GM19395 (cell line): ENCODE measurements around the gene HIVEP3.

Source experiments
- ATAC-seq: cut with Tn5 transposase; IDR thresholded peaks from one replicate; pipeline ENCODE4 v1.9.1; 2021; ENCODE audit warnings: mild to moderate bottlenecking, moderate library complexity; ENCODE audit not compliant: unreplicated experiment

Gene HIVEP3

DNA sequence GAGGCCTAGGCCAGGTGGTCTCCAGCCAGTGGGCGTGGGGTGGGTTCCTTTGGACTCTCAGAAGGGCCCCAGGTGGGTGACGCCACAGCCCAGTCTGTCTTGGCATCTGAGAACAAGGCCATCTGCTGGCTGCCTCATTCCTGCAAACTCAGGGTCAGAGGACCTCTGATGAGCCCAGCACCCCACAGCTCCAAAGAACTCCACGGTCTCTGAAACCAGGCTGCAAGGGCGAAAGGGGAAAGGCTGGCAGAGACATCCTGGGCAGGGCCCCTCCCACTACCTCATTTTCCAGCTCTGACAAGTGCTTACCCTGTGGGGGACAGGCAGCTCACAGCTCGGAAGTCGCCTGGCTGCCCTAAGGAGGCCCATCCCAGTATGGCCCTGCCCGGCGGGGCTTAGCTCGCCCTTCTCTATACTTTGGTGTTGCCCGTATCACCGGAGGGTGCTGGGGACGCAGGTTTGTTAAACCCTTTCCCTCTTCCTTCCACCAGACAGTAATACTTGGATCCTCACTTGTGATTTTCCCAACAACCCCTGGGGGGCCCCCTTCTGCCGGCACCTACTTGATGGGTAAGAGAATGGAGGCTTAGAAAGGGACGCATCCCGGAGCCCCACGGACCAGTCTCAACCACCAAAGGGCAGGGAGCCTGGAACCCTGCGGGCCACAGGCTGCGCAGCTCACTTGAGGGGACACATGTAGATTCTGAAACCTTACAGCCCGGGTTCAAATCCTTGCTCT lies 423.3 kb downstream of the HIVEP3 start:
- no peak for ATAC-seq

DNA sequence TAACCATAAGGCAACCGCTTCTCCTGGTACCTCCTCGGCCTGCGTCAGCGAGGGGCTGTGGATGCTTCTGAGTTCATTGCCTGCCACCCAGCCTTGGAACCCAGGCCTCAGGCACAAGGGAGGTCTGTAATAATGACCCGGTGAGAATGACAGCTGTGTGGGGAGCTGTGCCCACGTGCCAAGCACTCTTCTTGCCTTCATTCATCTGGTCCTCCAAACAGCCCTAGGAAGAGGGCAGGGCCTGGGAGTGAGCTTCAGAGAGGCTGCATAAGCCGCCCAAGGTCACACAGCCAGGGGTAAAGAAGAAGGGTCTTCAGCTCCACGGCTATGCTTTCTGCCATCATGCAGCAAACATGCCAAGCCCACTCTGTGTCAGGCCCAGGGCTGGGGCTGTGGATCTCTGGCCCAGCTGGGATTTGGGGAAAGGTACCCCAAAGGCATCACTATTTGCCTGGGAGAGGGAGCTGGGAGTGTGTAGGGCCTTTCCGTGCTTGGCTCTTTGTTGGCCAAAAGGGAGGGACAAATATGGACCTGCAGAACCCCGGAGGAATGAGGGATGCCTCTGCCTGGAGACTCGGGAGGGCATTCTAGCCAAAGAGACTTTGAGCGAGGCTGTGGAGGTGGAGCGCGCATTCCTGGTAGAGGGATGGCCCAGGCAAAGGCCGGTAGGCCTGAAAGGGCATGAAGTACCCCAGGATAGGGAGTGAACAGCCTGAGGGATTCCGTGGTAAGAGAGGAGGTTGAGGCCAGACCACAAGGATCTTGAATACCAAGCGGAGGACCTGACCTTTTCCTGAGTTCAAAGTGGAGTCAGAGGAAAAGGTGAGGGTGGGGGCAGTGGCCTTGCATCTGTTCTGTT lies 424.1 kb downstream of the HIVEP3 start:
- no peak for ATAC-seq

DNA sequence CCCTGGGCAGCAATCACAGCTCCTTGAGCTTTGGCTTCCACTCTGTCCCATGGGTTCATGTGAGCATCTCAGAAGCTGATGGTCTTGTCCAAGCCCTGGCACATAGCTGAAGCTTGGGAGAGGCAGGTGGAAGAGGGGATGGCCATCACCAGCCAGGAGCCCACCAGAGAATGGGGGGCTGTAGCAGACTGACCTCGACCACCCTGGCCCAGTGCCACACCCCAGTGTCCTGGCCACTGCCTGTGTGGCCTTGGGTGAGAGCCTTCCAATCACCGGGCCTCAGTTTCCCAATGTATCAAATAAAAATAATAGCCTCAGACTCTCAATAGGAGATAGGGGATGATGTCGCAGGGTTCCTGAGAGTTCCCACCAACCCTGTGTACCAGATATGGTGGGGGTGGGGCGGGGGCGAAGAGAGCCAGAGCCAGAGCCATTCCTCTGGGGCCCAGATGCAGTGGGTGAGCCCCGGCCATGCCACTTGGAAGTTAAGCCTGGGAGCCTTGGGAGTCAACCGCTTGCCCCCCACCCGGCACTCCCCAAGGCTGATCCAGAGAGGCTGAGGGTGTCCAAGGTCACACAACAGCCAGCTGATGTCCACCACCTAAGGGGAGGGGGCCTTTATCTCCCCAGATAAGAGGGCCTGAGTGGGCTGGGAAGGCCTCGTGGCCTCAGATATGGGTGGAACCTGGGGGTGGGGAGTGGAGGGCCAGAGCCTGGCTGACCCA lies 424.9 kb downstream of the HIVEP3 start:
- ATAC-seq: no peak

DNA sequence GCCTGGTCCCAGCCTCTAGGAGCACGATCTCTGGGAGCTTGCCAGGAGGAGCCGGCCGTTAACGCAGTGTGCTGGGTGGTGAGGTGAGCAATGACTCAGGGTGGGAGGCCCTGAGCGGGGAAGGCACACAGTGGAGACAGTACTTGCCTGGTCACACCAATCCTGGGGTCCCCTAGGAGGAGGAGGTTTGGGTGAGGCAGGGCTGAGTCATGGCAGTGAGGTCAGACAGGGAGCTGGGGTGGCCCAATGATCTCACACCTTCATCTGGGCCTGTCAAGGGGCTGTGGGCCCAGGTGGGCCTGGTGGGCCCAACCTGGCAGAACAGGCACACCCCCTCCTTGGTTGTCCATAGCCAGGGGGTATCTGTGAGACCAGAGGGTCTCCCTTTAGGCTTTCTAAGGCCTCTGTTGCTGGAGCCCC lies 425.6 kb downstream of the HIVEP3 start:
- ATAC-seq: no peak

DNA sequence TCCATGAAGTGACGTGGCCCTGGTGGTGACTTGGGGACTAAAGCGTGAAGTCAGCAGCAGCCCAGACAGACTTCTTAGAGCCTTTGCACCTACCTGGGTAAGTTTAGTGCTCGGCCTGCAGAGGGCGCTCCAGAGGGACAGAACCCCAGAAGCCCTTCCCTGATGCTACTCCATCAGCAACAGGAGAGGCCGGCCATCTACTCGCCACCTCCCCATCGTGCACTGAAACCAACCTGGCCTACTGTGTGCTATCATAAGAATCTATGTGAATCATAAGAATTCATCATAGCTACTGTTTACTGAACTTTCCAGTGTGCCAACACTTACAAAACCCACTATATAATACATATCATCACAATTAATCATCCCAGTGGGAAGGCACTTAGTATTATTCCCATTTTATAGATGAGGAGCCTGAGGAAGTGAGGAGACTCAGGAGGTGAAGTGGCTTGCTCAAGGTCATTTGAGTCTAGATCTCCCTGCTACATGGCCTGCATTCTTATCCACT lies 426.3 kb downstream of the HIVEP3 start:
- no peak for ATAC-seq

DNA sequence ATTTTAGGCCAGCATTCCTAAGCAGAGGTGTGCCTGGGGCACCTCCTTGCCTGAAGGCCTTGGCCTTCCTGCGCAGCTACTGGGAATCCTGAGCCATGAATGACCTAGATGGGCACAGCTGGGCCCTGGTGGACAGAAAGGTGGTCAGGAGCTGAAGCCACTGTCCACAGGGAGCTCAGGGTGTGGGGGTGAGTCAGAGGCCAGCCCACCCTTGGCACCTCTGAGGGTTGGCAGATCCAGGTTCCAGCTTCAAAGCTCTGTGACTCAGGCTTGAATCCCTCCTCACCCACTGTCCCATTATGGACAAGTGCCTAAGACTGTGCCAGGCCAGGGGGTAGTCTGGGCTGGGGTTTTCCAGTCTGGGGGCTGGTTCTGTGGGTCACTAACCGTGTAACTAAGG lies 427.8 kb downstream of the HIVEP3 start:
- ATAC-seq: no peak

DNA sequence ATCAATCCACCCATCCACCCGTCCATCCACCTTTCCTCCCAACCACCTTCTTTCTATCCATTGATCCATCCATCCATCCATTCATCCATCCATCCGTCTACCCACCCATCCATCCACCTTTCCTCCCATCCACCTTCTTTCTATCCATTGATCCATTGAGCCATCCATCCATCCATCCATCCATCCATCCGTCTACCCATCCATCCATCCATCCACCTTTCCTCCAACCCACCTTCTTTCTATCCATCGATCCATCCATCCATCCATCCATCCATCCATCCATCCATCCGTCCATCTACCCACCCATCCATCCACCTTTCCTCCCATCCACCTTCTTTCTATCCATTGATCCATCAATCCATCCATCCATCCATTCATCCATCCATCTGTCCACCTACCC lies 429.2 kb downstream of the HIVEP3 start:
- ATAC-seq: no peak

DNA sequence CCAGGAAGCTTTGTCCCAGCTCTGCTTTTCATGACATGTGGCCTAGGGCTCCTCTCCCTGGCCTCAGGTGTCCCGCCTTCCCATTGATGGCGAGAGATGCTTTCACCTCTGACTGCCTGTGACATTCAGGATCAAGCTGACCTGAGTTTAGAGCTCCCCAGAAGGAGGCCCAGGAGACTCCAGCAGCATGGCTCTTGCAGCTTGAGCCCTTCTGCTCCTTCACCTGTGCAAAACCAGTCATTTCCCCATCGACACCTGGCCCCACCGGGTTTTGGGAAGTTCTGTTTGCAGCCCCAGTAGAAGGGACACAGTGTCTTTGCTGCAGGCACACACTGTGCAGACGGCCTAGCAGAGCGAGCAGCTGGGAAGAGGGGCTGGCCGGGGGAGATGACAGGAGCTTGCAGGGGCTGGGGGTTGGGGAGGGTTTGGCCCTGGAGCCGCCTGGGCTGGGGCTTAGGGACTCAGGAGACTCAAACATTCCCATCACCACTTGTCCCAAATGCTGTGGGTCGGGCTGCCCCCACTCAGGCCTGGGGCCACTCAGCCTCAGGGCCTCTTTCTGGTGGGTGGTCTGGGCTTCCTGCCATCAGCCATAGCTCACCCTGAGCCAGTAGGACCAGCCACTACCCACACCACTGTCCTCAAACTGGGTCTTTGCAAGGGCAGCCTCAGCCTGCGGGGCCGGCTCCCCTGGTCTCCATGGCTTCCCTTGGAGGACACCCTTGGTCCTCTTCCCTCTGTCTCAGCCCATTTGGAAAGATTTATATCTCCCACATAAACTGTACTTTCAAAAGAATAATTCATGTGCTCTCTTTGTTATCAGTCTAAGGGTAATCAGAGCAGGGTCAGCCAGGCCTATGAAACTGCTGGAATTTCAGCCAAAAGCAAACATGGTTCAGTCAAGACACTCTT lies 430.4 kb downstream of the HIVEP3 start:
- ATAC-seq: no peak

DNA sequence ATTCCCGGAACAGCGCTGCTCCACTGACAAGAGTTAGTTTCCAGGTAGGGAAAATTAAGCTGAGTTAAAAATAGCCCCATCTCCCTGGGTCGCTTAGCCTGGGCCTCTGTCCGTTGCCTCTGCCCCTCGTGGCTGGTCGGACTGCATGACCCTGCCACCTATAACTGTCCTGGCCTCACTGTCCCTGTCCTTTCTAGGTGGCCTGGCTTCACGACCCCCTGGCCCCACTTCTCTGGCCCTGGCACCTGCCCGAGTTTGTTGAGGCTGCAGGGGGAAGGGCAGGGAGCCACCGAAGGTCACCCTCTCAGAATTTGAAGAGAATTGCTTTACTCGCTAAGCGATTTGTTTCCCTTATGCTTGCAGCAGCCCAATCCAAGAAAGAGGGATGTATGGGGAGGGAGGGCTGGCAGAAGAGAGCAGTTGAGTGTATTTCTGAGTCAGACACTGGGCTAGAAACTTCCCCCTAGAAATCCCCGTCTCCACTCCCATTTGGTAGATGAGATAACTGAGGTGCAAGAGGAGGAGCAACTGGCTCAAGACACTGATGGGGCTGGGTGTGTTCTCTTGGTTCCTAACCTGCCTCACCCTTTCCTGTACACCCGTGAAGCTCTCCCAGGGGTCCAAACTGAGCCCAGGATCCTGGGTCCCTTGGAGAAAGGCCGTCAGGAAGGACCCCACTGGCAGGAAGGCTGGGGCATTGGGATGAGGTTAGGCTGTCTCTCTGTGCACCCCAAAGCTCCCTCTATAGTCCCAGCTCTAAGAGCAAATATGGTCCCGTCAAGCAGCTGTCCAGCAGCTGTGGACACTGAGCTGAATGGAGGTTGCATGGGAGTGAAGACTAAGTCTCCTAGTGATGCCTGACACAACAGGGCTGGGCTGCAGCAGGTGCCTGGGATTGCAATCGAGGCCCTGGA lies 431.3 kb downstream of the HIVEP3 start:
- ATAC-seq: no peak

DNA sequence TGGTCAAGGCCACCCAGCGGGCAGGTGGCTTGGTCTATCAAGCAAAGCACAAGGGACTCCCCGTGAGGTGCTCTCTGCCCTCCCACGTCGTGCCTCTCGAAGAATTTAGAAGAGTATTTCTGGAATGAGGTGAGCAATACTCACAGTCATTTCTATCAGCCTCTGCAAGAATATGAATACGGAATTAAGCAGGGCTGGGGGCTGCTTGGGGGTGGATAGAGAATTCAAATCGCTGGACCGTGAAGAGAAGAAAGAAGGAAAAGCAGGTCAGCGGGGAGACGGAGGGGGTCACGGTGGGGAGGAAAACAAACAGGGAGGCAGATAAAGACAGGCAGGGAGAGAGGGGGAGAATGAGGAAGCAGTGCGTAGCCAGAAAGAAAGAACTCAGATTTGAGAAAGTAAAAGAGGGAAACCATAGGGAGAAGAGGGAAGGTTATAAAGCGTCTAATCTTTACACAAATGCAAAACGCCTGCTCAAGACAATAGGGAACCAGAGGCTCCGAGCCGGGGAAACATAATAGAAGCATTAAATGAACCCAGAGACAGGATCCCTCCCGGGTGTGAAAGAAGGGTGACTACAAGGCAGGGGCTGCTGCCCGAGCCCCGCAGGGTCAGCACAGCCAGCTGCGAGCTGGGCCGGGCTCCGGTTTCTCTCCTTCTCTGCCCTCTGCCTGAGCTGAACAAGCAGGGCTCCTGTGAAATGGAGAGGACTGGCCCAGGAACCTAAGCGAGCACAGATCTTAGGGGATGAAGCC lies 432.2 kb downstream of the HIVEP3 start:
- ATAC-seq: no peak

DNA sequence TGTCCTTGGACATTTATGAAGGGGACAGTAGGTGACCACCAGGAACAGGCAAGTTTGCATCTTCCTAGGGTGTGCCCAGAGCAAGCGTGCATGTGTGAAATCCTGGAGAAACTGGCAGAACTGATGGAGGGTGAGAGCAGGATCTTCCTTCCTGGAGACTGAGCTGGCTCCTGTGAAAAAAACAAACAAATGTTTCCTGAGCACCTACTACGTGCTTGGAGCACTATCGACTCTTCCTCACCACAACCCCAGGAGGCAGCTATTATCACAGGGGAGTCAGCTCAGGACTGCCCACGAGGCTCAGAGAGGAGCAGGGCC lies 432.7 kb downstream of the HIVEP3 start:
- no peak for ATAC-seq

DNA sequence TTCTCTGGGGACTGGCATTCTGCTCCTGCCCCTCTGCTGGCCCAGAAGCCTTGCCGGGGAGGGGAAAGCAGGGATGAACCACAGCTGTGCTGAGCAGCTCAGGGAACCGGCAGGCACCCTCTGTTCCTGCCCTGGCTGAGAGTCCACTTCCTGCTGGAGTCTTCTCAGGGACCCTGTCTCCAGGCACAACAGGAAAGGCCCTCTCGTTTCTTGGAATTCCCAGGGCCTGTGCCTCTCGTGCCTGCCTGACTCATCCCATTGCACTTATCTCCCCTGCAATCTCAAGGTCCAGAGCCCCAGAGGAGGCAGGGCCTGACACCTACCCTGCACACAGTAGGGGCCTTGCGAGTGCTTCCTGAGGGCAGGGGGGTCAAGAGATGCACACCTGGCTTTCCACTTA lies 433.1 kb downstream of the HIVEP3 start:
- no peak for ATAC-seq

DNA sequence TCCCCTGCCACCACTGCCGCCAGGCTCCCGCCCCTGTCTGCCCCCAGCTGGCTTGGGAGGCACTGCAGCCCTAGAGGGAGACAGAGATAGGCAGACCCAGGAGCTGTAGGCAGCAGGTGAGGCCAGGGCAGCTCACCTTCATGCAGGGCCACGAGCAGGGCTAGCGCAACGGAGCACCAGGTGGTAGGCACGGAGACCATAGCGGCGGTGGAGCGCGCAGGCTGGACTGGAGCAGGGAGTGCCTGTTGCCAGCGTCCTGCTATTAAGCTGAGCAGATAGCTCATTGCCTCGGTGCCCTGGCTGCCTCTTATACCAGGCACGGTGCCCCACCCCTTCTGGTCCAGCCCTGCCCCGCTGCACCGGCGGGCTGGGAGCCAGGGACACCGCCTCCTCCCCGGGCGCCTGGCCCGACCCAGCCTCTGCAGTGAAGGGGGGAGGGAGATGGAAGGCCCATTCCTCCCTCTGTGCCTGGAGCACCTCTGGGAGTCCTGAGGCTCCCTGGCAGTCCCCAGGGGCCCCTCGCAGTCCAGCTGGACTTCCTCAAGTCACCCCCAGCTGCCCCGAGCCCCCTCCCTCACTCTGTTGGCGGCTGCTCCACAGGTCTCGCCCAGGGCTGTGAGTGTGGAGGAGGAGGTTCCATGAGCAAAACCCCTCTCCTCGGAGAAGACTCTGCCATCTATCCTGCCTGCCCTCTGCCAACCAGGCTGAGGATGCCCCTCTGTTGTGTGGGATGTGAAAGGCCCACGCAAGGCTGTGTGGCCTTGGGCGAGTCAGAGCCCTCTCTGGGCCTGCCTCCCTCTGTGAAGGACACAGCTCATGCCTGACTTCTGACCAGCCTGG lies 434.1 kb downstream of the HIVEP3 start, which contains the start of gene EDN2:
TSS of gene EDN2 (minus strand) at position 282 of the 840 bp plus-strand sequence. CDS start at position 200, 82 bp downstream.
- ATAC-seq: no peak

DNA sequence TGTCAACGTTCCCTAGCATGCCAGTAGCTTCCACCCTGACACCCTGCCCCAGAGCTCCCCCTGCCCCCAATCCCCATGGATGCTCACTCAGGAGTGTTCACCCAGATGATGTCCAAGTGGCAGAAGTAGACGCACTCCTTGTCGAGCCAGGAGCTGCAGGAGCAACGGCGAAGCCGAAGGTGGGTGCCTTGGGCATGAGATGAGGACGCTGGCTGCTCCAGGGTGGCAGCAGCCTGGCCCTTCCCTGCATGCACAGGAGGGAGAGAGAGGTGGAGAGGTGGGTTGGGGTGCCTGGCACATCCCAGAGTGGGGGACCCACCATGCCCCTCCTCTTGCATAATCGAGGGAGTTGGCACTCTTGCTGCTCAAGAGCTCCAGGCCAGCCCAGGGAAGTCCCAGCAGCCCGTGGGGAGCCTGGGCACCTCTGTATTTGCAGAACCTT lies 434.7 kb downstream of the HIVEP3 start:
- ATAC-seq: no peak

DNA sequence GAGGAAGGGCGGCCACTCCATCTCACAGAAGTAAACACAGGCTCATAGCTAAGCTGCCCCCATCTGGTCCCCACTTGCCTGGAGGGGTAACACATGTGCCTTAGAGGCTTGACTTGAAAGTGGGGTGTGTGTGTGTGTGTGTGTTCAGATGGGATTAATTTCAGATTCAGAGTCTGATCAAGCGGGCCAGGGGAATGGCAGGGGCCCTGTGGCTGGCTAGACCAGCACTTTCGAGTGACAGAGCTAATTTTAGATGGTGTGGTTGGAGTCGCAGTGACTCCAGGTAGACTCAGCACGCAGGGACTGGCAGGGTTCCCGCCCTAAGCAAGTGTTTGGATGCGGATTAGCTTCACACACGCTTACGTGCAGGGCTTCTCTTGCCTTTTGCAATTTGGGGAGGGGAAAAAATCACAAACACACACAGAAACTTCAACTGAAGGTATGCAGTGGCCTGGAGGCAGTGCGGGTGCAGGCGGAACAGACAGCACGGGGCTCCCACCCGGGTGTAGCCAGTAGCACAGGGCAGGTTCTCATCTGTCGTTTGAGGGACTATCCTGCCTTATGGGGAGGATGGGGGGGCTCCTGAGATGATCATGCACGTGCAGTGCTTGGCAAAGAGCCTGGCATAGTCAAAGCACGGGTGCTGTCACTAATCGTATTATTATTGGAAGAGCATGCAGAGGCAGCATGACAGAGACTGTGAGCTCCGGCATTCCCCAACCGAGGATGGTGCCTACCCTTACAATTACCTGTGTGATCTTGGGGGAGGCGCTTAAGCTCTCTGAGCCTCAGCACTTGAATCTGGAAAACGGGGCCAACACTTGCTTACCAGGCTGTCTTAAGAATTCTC lies 435.5 kb downstream of the HIVEP3 start:
- ATAC-seq: no peak

DNA sequence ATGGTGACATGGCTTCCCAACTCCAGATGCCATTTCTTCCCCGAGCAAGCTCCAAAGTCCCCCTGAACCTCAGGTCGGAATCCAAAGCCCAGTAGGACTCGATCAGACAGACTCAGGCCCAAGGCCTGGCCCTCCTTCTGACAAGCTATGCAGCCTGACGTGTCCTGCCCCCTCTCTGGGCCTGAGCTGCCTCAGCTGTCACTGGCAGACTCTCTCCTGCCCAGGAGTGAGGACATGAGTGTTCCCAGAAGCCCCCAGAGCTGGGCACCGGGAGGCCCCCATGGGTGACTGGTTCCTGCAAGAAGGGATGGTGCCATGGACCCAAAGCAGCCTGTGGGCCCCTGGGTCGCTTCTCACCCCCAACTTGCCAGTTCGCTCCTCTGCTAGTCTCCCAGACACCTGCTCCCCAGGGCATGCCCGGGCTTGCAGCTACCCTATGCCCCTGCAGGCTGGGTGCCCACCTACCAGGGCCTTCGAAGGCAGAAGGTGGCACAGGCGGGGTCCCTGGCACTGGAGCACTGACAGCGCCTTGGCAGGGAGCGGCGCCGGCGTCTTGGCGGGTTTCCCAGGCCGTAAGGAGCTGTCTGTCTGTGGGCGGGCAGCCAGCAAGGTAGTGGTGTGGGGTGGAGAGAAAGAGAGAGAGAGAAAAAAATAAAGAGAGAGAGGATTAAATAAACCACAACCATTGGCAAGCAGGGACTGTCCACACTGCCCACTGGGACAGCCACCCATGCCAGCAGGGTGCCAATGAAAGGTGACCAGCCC lies 436.5 kb downstream of the HIVEP3 start:
- ATAC-seq: no peak
